Endothelial cell of umbilical vein (primary cell): ENCODE data around the gene KLC1. TPM values are rescaled to one million over a fixed set of nuclear protein-coding genes. Genes with fewer than 3 reads are reported as not detected.

Source experiments
- BruUV-seq: library from RNA; stranded (reverse); fragments of 400-500 nt; replicated peaks from 2 replicates; lab custom pipeline; 2021; lab: Mats Ljungman, UMichigan
- CTCF ChIA-PET: fragments of 300-600, 350-600 bp; sonication (Branson Sonifier 250); formaldehyde crosslinking; loops from one replicate; lab custom pipeline; 2021; ENCODE audit warnings: antibody characterized with exemption, inconsistent platforms; lab: Charles Lee
- POLR2A ChIA-PET: fragments of 300-600, 350-600 bp; sonication (Branson Sonifier 250); formaldehyde crosslinking; loops from one replicate; lab custom pipeline; 2021; ENCODE audit warnings: antibody characterized with exemption, inconsistent platforms; lab: Charles Lee
- DNase-seq: peaks from one replicate; pipeline ENCODE4 v3.0.0-alpha.2; 2011; ENCODE audit warnings: low read depth, low spot score
- FAIRE-seq: peaks from 2 replicates; lab custom pipeline; 2011; peaks lifted over from hg19 to GRCh38; lab: Jason Lieb, UNC
- H2AFZ ChIP-seq: 2 replicates; pipeline ENCODE4 v1.6.0; 2012; ENCODE audit warnings: low read depth, low read length, control low read depth, inconsistent platforms
- H3K27ac ChIP-seq: 2 replicates; pipeline ENCODE4 v1.5.1; 2011; ENCODE audit warnings: low read depth, mild to moderate bottlenecking, control low read depth, low read length, moderate library complexity; ENCODE audit not compliant: insufficient read depth
- H3K27me3 ChIP-seq, 2 experiments: 2 replicates each; pipeline versions ENCODE4 v1.6.0 to v1.6.1; 2011; ENCODE audit warnings: low read length in 2 of 2, mixed read lengths in 1 of 2; ENCODE audit not compliant: control insufficient read depth in 2 of 2, insufficient read depth in 2 of 2
- H3K36me3 ChIP-seq, 2 experiments: 2 replicates in 1 of 2; 3 replicates in 1 of 2; pipeline ENCODE4 v1.5.1; 2011; ENCODE audit warnings: low read length in 2 of 2, mild to moderate bottlenecking in 1 of 2, moderate library complexity in 1 of 2; ENCODE audit not compliant: control insufficient read depth in 2 of 2, insufficient read depth in 2 of 2; ENCODE audit errors: extremely low read depth in 1 of 2
- H3K4me1 ChIP-seq: 3 replicates; pipeline ENCODE4 v1.5.1; 2011; ENCODE audit warnings: mild to moderate bottlenecking, low read length; ENCODE audit not compliant: control insufficient read depth, insufficient read depth; ENCODE audit errors: extremely low read depth
- H3K4me2 ChIP-seq: 2 replicates; pipeline ENCODE4 v1.6.1; 2011; ENCODE audit warnings: low read length, control low read depth, mixed read lengths; ENCODE audit not compliant: insufficient read depth
- H3K4me3 ChIP-seq, 3 experiments: fragments of 200-600 bp in 1 of 3; sonication (generic), shearing (Covaris generic) in 1 of 3; replicated peaks in 1 of 3; 2 replicates each; pipeline ENCODE4 v1.5.1; 2011 to 2016; ENCODE audit warnings: control low read depth in 3 of 3, low read length in 3 of 3, mild to moderate bottlenecking in 2 of 3, inconsistent platforms in 1 of 3, low read depth in 1 of 3, moderate library complexity in 1 of 3; ENCODE audit not compliant: insufficient read depth in 1 of 3
- H3K79me2 ChIP-seq: 2 replicates; pipeline ENCODE4 v1.6.0; 2012; ENCODE audit warnings: low read length, inconsistent platforms; ENCODE audit not compliant: control insufficient read depth, insufficient read depth
- H3K9ac ChIP-seq: replicated peaks from 2 replicates; pipeline ENCODE3; 2011; ENCODE audit warnings: low read length, control low read depth; ENCODE audit not compliant: insufficient read depth; ENCODE audit errors: extremely low read depth
- H3K9me1 ChIP-seq: replicated peaks from 3 replicates; pipeline ENCODE4 v1.6.0; 2011; ENCODE audit warnings: mild to moderate bottlenecking, low read length; ENCODE audit not compliant: control insufficient read depth, insufficient read depth; ENCODE audit errors: extremely low read depth
- H3K9me3 ChIP-seq: replicated peaks from 2 replicates; pipeline ENCODE4 v1.5.1; 2012; ENCODE audit warnings: low read length, inconsistent platforms; ENCODE audit not compliant: control insufficient read depth, insufficient read depth
- H4K20me1 ChIP-seq: replicated peaks from 2 replicates; pipeline ENCODE3; 2011; ENCODE audit warnings: mild to moderate bottlenecking, low read length; ENCODE audit not compliant: control insufficient read depth, insufficient read depth; ENCODE audit errors: extremely low read depth
- CTCF ChIP-seq, 2 donors: IDR thresholded peaks; 1 replicate in 1 of 2; 2 replicates in 1 of 2; pipeline ENCODE4 v1.5.1; 2011; ENCODE audit warnings: low read length in 2 of 2, mild to moderate bottlenecking in 2 of 2, moderate library complexity in 2 of 2, control low read depth in 1 of 2, inconsistent platforms in 1 of 2, low read depth in 1 of 2; ENCODE audit not compliant: insufficient read depth in 1 of 2; ENCODE audit errors: extremely low read depth in 1 of 2
- EZH2 ChIP-seq: IDR thresholded peaks from 2 replicates; pipeline ENCODE4 v1.6.1; 2012; ENCODE audit warnings: borderline replicate concordance, low read depth, mild to moderate bottlenecking, moderate library complexity, low read length, inconsistent platforms; ENCODE audit not compliant: severe bottlenecking
- FOS ChIP-seq: IDR thresholded peaks from 2 replicates; pipeline ENCODE4 v1.6.1; 2011; ENCODE audit warnings: mild to moderate bottlenecking, low read length, moderate library complexity, borderline replicate concordance; ENCODE audit not compliant: insufficient read depth
- GATA2 ChIP-seq: IDR thresholded peaks from 2 replicates; pipeline ENCODE4 v1.7.0; 2011; ENCODE audit warnings: low read depth, mild to moderate bottlenecking, moderate library complexity, mixed read lengths, low read length; ENCODE audit not compliant: insufficient read length, insufficient read depth
- JUN ChIP-seq: IDR thresholded peaks from 2 replicates; pipeline ENCODE4 v1.6.1; 2011; ENCODE audit warnings: borderline replicate concordance, low read depth; ENCODE audit not compliant: insufficient read length, insufficient read depth
- MAX ChIP-seq: IDR thresholded peaks from 2 replicates; pipeline ENCODE4 v1.6.1; 2011; ENCODE audit not compliant: insufficient read depth, insufficient read length
- MYC ChIP-seq: IDR thresholded peaks from one replicate; pipeline ENCODE4 v1.6.1; 2011; ENCODE audit warnings: mild to moderate bottlenecking, low read depth, low read length
- POLR2A ChIP-seq: IDR thresholded peaks from 2 replicates; pipeline ENCODE4 v1.6.1; 2012; ENCODE audit warnings: low read depth, mild to moderate bottlenecking, control low read depth, low read length
- POLR2AphosphoS5 ChIP-seq: IDR thresholded peaks from 2 replicates; pipeline ENCODE4 v1.6.1; 2012; ENCODE audit warnings: low read depth, mild to moderate bottlenecking, control low read depth, low read length, moderate library complexity; ENCODE audit not compliant: insufficient read depth
- dilution Hi-C: fragments of 300-500 bp; cut with MboI; formaldehyde crosslinking; loops from one replicate; pipeline ENCODE4 v1.15.0; 2019; ENCODE audit warnings: low sequenced_read_pairs; ENCODE audit not compliant: extremely low pct_ligation_motif_present
- intact Hi-C: fragments of 100-400 bp; cut with micrococcal nuclease; formaldehyde crosslinking; loops from one replicate; pipeline ENCODE4 v1.10.0; 2022
- polyA plus RNA-seq, 4 experiments: library from polyadenylated mRNA; depleted of rRNA in 3 of 4; stranded (reverse) in 3 of 4; unstranded in 1 of 4; fragments of >200 nt; gene quantifications; 2 replicates each; pipeline versions ENCODE4 v1.2.1 to v1.2.3, GENCODE V29; 2011 to 2012; ENCODE audit warnings: missing spikeins in 1 of 4
- total RNA-seq: library from RNA; stranded (reverse); gene quantifications from 2 replicates; pipeline ENCODE4 v1.2.3, GENCODE V29; 2021

The KLC1 gene
- total and polyA plus RNA-seq, 2 donors (not counting 3 experiments of a cell fraction or from before 2014, with no cell fraction given) = 124 to 233 TPM

GRCh38 chr14:103730490-103731035, 101.6 kb downstream of the KLC1 start:
- TF ChIP-seq EZH2 (no peak), CTCF (IDR thresholded peaks at IDR 0.05; ENCODE audit: extremely low read depth in 1 of 2, insufficient read depth in 1 of 2, low read depth in 1 of 2, low read length in 2 of 2) (peak in 1 of 2 donors; percentile 18)
- intact Hi-C loops = no loop called here
- no peak for FAIRE-seq

GRCh38 chr14:103731481-103731880, 102.5 kb downstream of the KLC1 start:
- DNase-seq (no peak), FAIRE-seq (no peak)
- Histone ChIP-seq H2AFZ (no peak overlapping the region), H3K4me2 (no peak overlapping the region), H3K9me1 (no peaks in the 10 kb centered on the region), H3K79me2 (peaks cover 2% of the 10 kb centered on the region), H3K27ac (no peak overlapping the region), H3K27me3 (no peaks in the 10 kb centered on the region), H3K9ac (no peak overlapping the region), H3K36me3 (peaks cover 0 to 35% of the 10 kb centered on the region in 2 experiments), H3K4me3 (no peak overlapping the region), H3K9me3 (no peaks in the 10 kb centered on the region), H4K20me1 (no peaks in the 10 kb centered on the region), H3K4me1 (no peaks in the 10 kb centered on the region)
- no peak for TF ChIP-seq EZH2
- TF ChIP-seq MAX = no peak
- TF ChIP-seq MYC = no peak
- no peak for TF ChIP-seq FOS
- no peak for TF ChIP-seq POLR2A
- TF ChIP-seq CTCF (IDR thresholded peaks at IDR 0.05; ENCODE audit: extremely low read depth in 1 of 2, insufficient read depth in 1 of 2, low read depth in 1 of 2, low read length in 2 of 2) = no peak
- no peak for TF ChIP-seq POLR2AphosphoS5
- TF ChIP-seq GATA2 = no peak
- no peak for TF ChIP-seq JUN
- BruUV-seq = no TSS peak
- intact Hi-C loops (no loop called here), dilution Hi-C loops (no loop called here)
- POLR2A ChIA-PET = no interaction called here
- CTCF ChIA-PET = no interaction called here

More at GRCh38 chr14:103730490-103731035, 101.6 kb downstream of the KLC1 start:
- Histone ChIP-seq H2AFZ (no peak overlapping the region), H3K79me2 (peaks cover 9% of the 10 kb centered on the region), H3K9me1 (no peaks in the 10 kb centered on the region), H4K20me1 (no peaks in the 10 kb centered on the region), H3K4me1 (no peaks in the 10 kb centered on the region), H3K27me3 (no peaks in the 10 kb centered on the region), H3K9ac (no peak overlapping the region), H3K4me3 (no peak overlapping the region), H3K27ac (no peak overlapping the region), H3K4me2 (no peak overlapping the region), H3K9me3 (no peaks in the 10 kb centered on the region), H3K36me3 (peaks cover 0 to 35% of the 10 kb centered on the region in 2 experiments)
- POLR2A ChIA-PET = no interaction called here
- no TSS peak for BruUV-seq
- no peak for DNase-seq
- CTCF ChIA-PET = no interaction called here
- dilution Hi-C loops = no loop called here
